Right lobe of liver (tissue), 6 donors: Measurements from ENCODE around the gene CDH4. TPM values are rescaled to one million over a fixed set of nuclear protein-coding genes. Genes with fewer than 3 reads are reported as not detected.
A peak's percentile ranks its signal among the peaks of the same experiment; 100 is the strongest.

ENCODE experiments used
- ATAC-seq, 4 donors: fragments of 200-7000 bp; cut with Tn5 transposase; one replicate each; pipeline ENCODE4 v1.9.1; 2020; ENCODE audit warnings: mild to moderate bottlenecking in 4 of 4, moderate library complexity in 4 of 4
- DNase-seq, 3 donors: peaks; one replicate each; pipeline ENCODE4 v3.0.0-alpha.2; 2020
- H3K27ac ChIP-seq, 3 donors: fragments of 200-600 bp; one replicate each; pipeline ENCODE4 v1.8.0; 2022
- H3K27me3 ChIP-seq, 2 donors: fragments of 200-600 bp; one replicate each; pipeline ENCODE4 v1.8.0; 2022
- H3K36me3 ChIP-seq, 4 donors: fragments of 200-600 bp; sonication (generic) in 1 of 4; one replicate each; pipeline versions ENCODE4 v1.5.1 to v1.8.0; 2017 to 2022; ENCODE audit warnings: control low read depth in 1 of 4
- H3K4me1 ChIP-seq, 4 donors: fragments of 200-600 bp; sonication (generic) in 1 of 4; one replicate each; pipeline versions ENCODE4 v1.5.1 to v1.8.0; 2017 to 2022; ENCODE audit warnings: control low read depth in 1 of 4
- H3K4me3 ChIP-seq, 3 donors: fragments of 200-600 bp; one replicate each; pipeline ENCODE4 v1.8.0; 2022
- H3K9me3 ChIP-seq, 4 donors: fragments of 200-600 bp; sonication (generic) in 1 of 4; one replicate each; pipeline versions ENCODE4 v1.5.1 to v1.8.0; 2017 to 2022; ENCODE audit warnings: control low read depth in 1 of 4
- CTCF ChIP-seq, 4 donors: fragments of 200-600 bp in 3 of 4; fragments of 450-650 bp in 1 of 4; IDR thresholded peaks; one replicate each; pipeline versions ENCODE4 v1.5.1 to v1.8.0; 2016 to 2022; ENCODE audit warnings: antibody characterized with exemption in 4 of 4, mild to moderate bottlenecking in 2 of 4
- POLR2A ChIP-seq: fragments of 450-650 bp; IDR thresholded peaks from one replicate; pipeline ENCODE4 v1.6.1; 2017; ENCODE audit warnings: antibody characterized with exemption, mild to moderate bottlenecking
- WGBS: methylation state at CpG from one replicate; pipeline ENCODE4 v1.1.6; 2018; ENCODE audit warnings: low coverage, low lambda C conversion rate; ENCODE audit not compliant: insufficient coverage; ENCODE audit errors: missing lambda C conversion rate; 5-methylcytosine and 5-hydroxymethylcytosine counted together
- intact Hi-C, 2 donors: fragments of 100-400 bp; cut with DNase I; formaldehyde crosslinking; loops; one replicate each; pipeline versions ENCODE4 v1.11.2 to v1.14.1; 2022
- total RNA-seq, 6 experiments: library from RNA; depleted of rRNA in 2 of 6; stranded (reverse); fragments of >200 nt in 2 of 6; fragmentation: NEBNext Ultra II Directional in 3 of 6; extraction: Animal tissue kit (Norgen Biotek cat#: 25700) in 3 of 6; gene quantifications; one replicate each; pipeline versions ENCODE4 v1.1.0 to v1.2.4, GENCODE V29; 2016 to 2023
- donor health status: DM: no; HTN: yes; CAD: no.
- donor health status: DM: no; HTN: no; CAD: no.
- donor health status: DM: no; HTN: no; CAD: no.
- donor health status: DM: no; HTN: yes; CAD: no.
- donor health status: DM: no; HTN: yes; CAD: no.

CDH4 gene
- total RNA-seq, 6 experiments from 2014 or later: 0.02 to 0.14 (median 0.09) TPM; not detected in 3

GRCh38 chr20:61253264-61253639 lies 1.2 kb downstream of the CDH4 start:
- Histone ChIP-seq H3K27ac (no peak overlapping the region), H3K4me1 (peaks cover 0 to 11% (median 0%) of the 10 kb centered on the region in 4 donors), H3K4me3 (peak overlapping the region in 1 of 3 donors; percentile 26), H3K27me3 (no peaks in the 10 kb centered on the region), H3K9me3 (no peaks in the 10 kb centered on the region), H3K36me3 (no peaks in the 10 kb centered on the region)
- intact Hi-C loops: no loop called here
- ATAC-seq (no peak), DNase-seq (no peak)
- WGBS: 2% methylated on average over 14 of the region's 51 CpGs
- no peak for TF ChIP-seq POLR2A
- TF ChIP-seq CTCF (IDR thresholded peaks at IDR 0.05): peak in 2 of 4 donors; percentile 4 to 12

GRCh38 chr20:61253640-61254511 lies 1.8 kb downstream of the CDH4 start:
- intact Hi-C loops: no loop called here
- no peak for ATAC-seq
- Histone ChIP-seq H3K27ac (no peak overlapping the region), H3K36me3 (no peaks in the 10 kb centered on the region), H3K9me3 (no peaks in the 10 kb centered on the region), H3K27me3 (no peaks in the 10 kb centered on the region), H3K4me3 (peak overlapping the region in 1 of 3 donors; percentile 26), H3K4me1 (peaks cover 0 to 11% (median 0%) of the 10 kb centered on the region in 4 donors)
- 8% methylated on average over 14 of the region's 62 CpGs for WGBS
- DNase-seq: no peak
- TF ChIP-seq CTCF (IDR thresholded peaks at IDR 0.05) (no peak), POLR2A (no peak)

- 46% methylated on average over 11 of the region's 11 CpGs for WGBS
- H3K4me3 ChIP-seq: no peak overlapping the region
- peaks cover 0 to 11% (median 0%) of the 10 kb centered on the region in 4 donors for H3K4me1 ChIP-seq
- no peaks in the 10 kb centered on the region for H3K27me3 ChIP-seq
- no peaks in the 10 kb centered on the region for H3K9me3 ChIP-seq
- no peak for DNase-seq
- intact Hi-C loops: no loop called here
- ATAC-seq: no peak
- no peak overlapping the region for H3K27ac ChIP-seq
- TF ChIP-seq POLR2A (no peak), CTCF (IDR thresholded peaks at IDR 0.05) (no peak)
- H3K36me3 ChIP-seq: no peaks in the 10 kb centered on the region
These were observed 3.0 kb downstream of the CDH4 start for GRCh38 chr20:61254881-61255626.

GRCh38 chr20:61256365-61256764 lies 4.3 kb downstream of the CDH4 start:
- no peaks in the 10 kb centered on the region for H3K9me3 ChIP-seq
- WGBS: 83% methylated on average over 2 of the region's 9 CpGs
- no peak for TF ChIP-seq CTCF (IDR thresholded peaks at IDR 0.05)
- intact Hi-C loops: no loop called here
- no peaks in the 10 kb centered on the region for H3K36me3 ChIP-seq
- H3K27ac ChIP-seq: no peak overlapping the region
- H3K4me1 ChIP-seq: peaks cover 0 to 11% (median 0%) of the 10 kb centered on the region in 4 donors
- H3K27me3 ChIP-seq: no peaks in the 10 kb centered on the region
- DNase-seq (no peak), ATAC-seq (no peak)
- no peak overlapping the region for H3K4me3 ChIP-seq
